IMR-90 (cell line): ENCODE results near the gene RAPGEF1. TPM values are rescaled to one million over a fixed set of nuclear protein-coding genes. Genes with fewer than 3 reads are reported as not detected.

ENCODE experiments used
- ATAC-seq: fragments of 200-7000 bp; cut with Tn5 transposase; 2 replicates; pipeline ENCODE4 v1.9.1; 2020; ENCODE audit warnings: low read depth, mild to moderate bottlenecking, moderate library complexity
- BruUV-seq: library from RNA; stranded (reverse); fragments of 400-500 nt; replicated peaks from 2 replicates; lab custom pipeline; 2021; lab: Mats Ljungman, UMichigan
- CTCF ChIA-PET: fragments of 300-600 bp; formaldehyde crosslinking; extraction: SDS; loops from one replicate; lab custom pipeline; 2021; ENCODE audit warnings: antibody characterized with exemption; lab: Yijun Ruan, JAX
- POLR2A ChIA-PET: fragments of 300-600 bp; sonication (Branson Sonifier 250); formaldehyde crosslinking; loops from one replicate; lab custom pipeline; 2022; ENCODE audit warnings: antibody characterized with exemption; ENCODE audit not compliant: unreplicated experiment; lab: Charles Lee
- DNase-seq: peaks from one replicate; pipeline ENCODE4 v3.0.0; 2013
- H2AFZ ChIP-seq: replicated peaks from 2 replicates; pipeline ENCODE3; 2013; ENCODE audit warnings: low read length, mild to moderate bottlenecking; ENCODE audit not compliant: poor library complexity
- H2AK5ac ChIP-seq: 2 replicates; pipeline ENCODE4 v1.6.1; 2013; ENCODE audit warnings: low read depth, low read length, inconsistent platforms
- H2AK9ac ChIP-seq: replicated peaks from 2 replicates; pipeline ENCODE3; 2013; ENCODE audit warnings: mild to moderate bottlenecking, low read depth, low read length, moderate library complexity; ENCODE audit not compliant: poor library complexity
- H2BK120ac ChIP-seq: 2 replicates; pipeline ENCODE4 v1.6.1; 2013; ENCODE audit warnings: low read depth, low read length, inconsistent platforms
- H2BK15ac ChIP-seq: 3 replicates; pipeline ENCODE4 v1.6.1; 2013; ENCODE audit warnings: low read depth, low read length, inconsistent platforms
- H2BK20ac ChIP-seq: 2 replicates; pipeline ENCODE4 v1.6.1; 2013; ENCODE audit warnings: low read depth, mild to moderate bottlenecking, inconsistent platforms, low read length, moderate library complexity
- H2BK5ac ChIP-seq: 2 replicates; pipeline ENCODE4 v1.6.1; 2013; ENCODE audit warnings: mild to moderate bottlenecking, low read depth, low read length, inconsistent platforms; ENCODE audit not compliant: poor library complexity, severe bottlenecking
- H3K14ac ChIP-seq: replicated peaks from 2 replicates; pipeline ENCODE4 v1.6.1; 2013; ENCODE audit warnings: low read depth, low read length, inconsistent platforms
- H3K18ac ChIP-seq: 2 replicates; pipeline ENCODE4 v1.6.1; 2013; ENCODE audit warnings: low read depth, low read length, control low read depth
- H3K23ac ChIP-seq: 2 replicates; pipeline ENCODE4 v1.6.1; 2013; ENCODE audit warnings: low read depth, low read length, inconsistent platforms
- H3K27ac ChIP-seq: 2 replicates; pipeline ENCODE4 v1.5.1; 2013; ENCODE audit warnings: mild to moderate bottlenecking, control low read depth, low read length; ENCODE audit not compliant: insufficient read depth
- H3K27me3 ChIP-seq: 2 replicates; pipeline ENCODE4 v1.6.1; 2013; ENCODE audit warnings: low read length; ENCODE audit not compliant: control insufficient read depth, insufficient read depth
- H3K36me3 ChIP-seq: 2 replicates; pipeline ENCODE4 v1.6.1; 2013; ENCODE audit warnings: low read length, mixed read lengths; ENCODE audit not compliant: control insufficient read depth, insufficient read depth
- H3K4ac ChIP-seq: 2 replicates; pipeline ENCODE4 v1.6.1; 2013; ENCODE audit warnings: low read depth, low read length, inconsistent platforms
- H3K4me1 ChIP-seq: 2 replicates; pipeline ENCODE4 v1.6.1; 2013; ENCODE audit warnings: low read length, mixed read lengths; ENCODE audit not compliant: control insufficient read depth, insufficient read depth
- H3K4me2 ChIP-seq: 2 replicates; pipeline ENCODE4 v1.6.1; 2013; ENCODE audit warnings: low read depth, mild to moderate bottlenecking, control low read depth, low read length, moderate library complexity
- H3K4me3 ChIP-seq: 2 replicates; pipeline ENCODE4 v1.5.1; 2013; ENCODE audit warnings: low read depth, mild to moderate bottlenecking, control low read depth, low read length, moderate library complexity; ENCODE audit not compliant: insufficient read depth
- H3K56ac ChIP-seq: 2 replicates; pipeline ENCODE4 v1.6.1; 2013; ENCODE audit warnings: low read length, inconsistent platforms; ENCODE audit not compliant: insufficient read depth; ENCODE audit errors: extremely low read depth
- H3K79me1 ChIP-seq, 2 experiments: 2 replicates each; pipeline ENCODE4 v1.6.1; 2013; ENCODE audit warnings: low read length in 2 of 2, inconsistent platforms in 1 of 2, low read depth in 1 of 2
- H3K9ac ChIP-seq: 2 replicates; pipeline ENCODE4 v1.6.1; 2013; ENCODE audit warnings: low read depth, low read length, control low read depth
- H3K9me1 ChIP-seq: 2 replicates; pipeline ENCODE4 v1.6.1; 2013; ENCODE audit warnings: low read length, inconsistent platforms; ENCODE audit not compliant: insufficient read depth
- H3K9me3 ChIP-seq: 2 replicates; pipeline ENCODE4 v1.6.1; 2013; ENCODE audit warnings: low read length; ENCODE audit not compliant: control insufficient read depth, insufficient read depth
- H4K20me1 ChIP-seq: 2 replicates; pipeline ENCODE4 v1.6.1; 2013; ENCODE audit warnings: low read length, inconsistent platforms; ENCODE audit not compliant: insufficient read depth
- H4K5ac ChIP-seq: 2 replicates; pipeline ENCODE4 v1.6.1; 2013; ENCODE audit warnings: mild to moderate bottlenecking, low read depth, low read length, control low read depth
- H4K8ac ChIP-seq, 2 experiments: 2 replicates each; pipeline ENCODE4 v1.6.1; 2013; ENCODE audit warnings: low read depth in 2 of 2, low read length in 2 of 2, control low read depth in 1 of 2, inconsistent platforms in 1 of 2
- H4K91ac ChIP-seq: 2 replicates; pipeline ENCODE4 v1.6.1; 2013; ENCODE audit warnings: low read depth, low read length, inconsistent platforms; ENCODE audit not compliant: insufficient read depth
- CEBPB ChIP-seq: IDR thresholded peaks from 2 replicates; pipeline ENCODE4 v1.6.1; 2012; ENCODE audit warnings: low read depth, low read length, improper control_type of control experiment
- CHD1 ChIP-seq: IDR thresholded peaks from 2 replicates; pipeline ENCODE4 v1.6.1; 2012; ENCODE audit warnings: low read depth, low read length, improper control_type of control experiment
- FOS ChIP-seq: fragments of 150-350 bp; IDR thresholded peaks from 2 replicates; pipeline ENCODE4 v1.6.1; 2016; ENCODE audit warnings: low read depth, low read length
- MXI1 ChIP-seq: IDR thresholded peaks from 2 replicates; pipeline ENCODE4 v1.6.1; 2012; ENCODE audit warnings: low read depth, mild to moderate bottlenecking, low read length, moderate library complexity, borderline replicate concordance
- NFE2L2 ChIP-seq: fragments of 150-350 bp; IDR thresholded peaks from 2 replicates; pipeline ENCODE4 v1.6.1; 2016; ENCODE audit warnings: low read depth, mild to moderate bottlenecking, low read length
- RCOR1 ChIP-seq: IDR thresholded peaks from 2 replicates; pipeline ENCODE4 v1.6.1; 2012; ENCODE audit warnings: mild to moderate bottlenecking, low read length, improper control_type of control experiment; ENCODE audit not compliant: insufficient replicate concordance
- WGBS, 2 experiments: methylation state at CpG; one replicate each; pipeline versions ENCODE4 v1.1.5 to v1.1.7; 2013; ENCODE audit warnings: missing lambda C conversion rate in 2 of 2; ENCODE audit not compliant: insufficient read length in 1 of 2; ENCODE audit errors: extremely low coverage in 2 of 2; 5-methylcytosine and 5-hydroxymethylcytosine counted together
- dilution Hi-C: fragments of 300-500 bp; cut with HindIII; formaldehyde crosslinking; loops from one replicate; pipeline ENCODE4 v1.14.3; 2018; ENCODE audit warnings: low sequenced_read_pairs; ENCODE audit not compliant: unreplicated experiment
- in situ Hi-C: fragments of 300-500 bp; cut with MboI; formaldehyde crosslinking; loops from 3 replicates; pipeline ENCODE4 v1.14.3; 2019; ENCODE audit warnings: low sequenced_read_pairs, inconsistent platforms, mixed read lengths
- intact Hi-C: fragments of 100-400 bp; cut with micrococcal nuclease; formaldehyde crosslinking; loops from 2 replicates; pipeline ENCODE4 v1.10.0; 2022
- polyA plus RNA-seq, 3 experiments: library from polyadenylated mRNA; depleted of rRNA; stranded (reverse); fragments of >200 nt; gene quantifications; 2 replicates each; pipeline ENCODE4 v1.2.3, GENCODE V29; 2012; ENCODE audit warnings: low replicate concordance in 1 of 3
- total RNA-seq: library from RNA; depleted of rRNA; stranded (reverse); fragments of >200 nt; gene quantifications from 2 replicates; pipeline ENCODE4 v1.2.3, GENCODE V29; 2012
- TF ChIP-seq, protein P1 (sequence below): fragments of 150-350 bp; IDR thresholded peaks from 2 replicates; pipeline ENCODE4 v1.6.1; 2017; ENCODE audit warnings: mild to moderate bottlenecking, antibody characterized with exemption, low read length, low read depth
- TF ChIP-seq, protein P2 (sequence below): fragments of 150-350 bp; IDR thresholded peaks from 2 replicates; pipeline ENCODE4 v1.6.1; 2016; ENCODE audit warnings: low read depth, mild to moderate bottlenecking, low read length, moderate library complexity, borderline replicate concordance

The RAPGEF1 gene
- total and polyA plus RNA-seq, 2 of the 4 experiments (the other 2 are of a cell fraction): 13.1 to 22.3 TPM

DNA sequence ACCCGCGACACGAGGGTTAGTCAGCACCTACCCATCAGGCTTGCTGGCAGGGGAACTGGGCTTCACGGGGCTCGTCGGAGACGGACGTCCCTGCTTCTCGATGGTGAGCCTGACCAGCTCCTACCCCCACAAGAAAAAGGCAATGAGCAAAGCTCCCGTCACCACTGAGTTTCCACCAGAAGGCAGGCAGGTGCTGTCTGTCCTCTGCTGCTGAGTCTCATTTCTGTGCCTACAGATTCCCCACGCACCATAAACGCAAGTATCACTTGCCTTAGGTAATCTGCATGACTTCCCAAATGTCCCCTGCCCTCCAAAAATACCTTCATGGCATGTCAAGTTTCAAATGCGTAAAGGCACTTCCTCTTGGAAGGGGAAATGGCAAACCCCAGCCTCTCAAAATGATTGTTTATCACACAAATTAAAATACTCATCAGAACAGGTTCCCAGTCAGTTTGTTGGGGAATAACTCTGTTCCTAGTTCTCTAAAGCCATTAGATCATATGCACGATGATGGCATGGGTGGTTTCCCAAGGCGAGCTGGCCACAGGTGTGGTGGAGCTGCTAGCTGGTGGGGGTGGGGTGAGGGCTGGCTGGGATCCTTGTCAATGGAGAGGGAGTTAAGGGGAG is 109.6 kb downstream of the RAPGEF1 start:
- H3K4me1 ChIP-seq: peaks cover 16% of the 10 kb centered on the region
- no TSS peak for BruUV-seq
- H3K56ac ChIP-seq: no peak overlapping the region
- no peak overlapping the region for H3K18ac ChIP-seq
- peaks cover 24% of the 10 kb centered on the region for H3K9me1 ChIP-seq
- no peak for TF ChIP-seq CHD1
- no peak for TF ChIP-seq FOS
- TF ChIP-seq RCOR1: no peak
- TF ChIP-seq MXI1: no peak
- TF ChIP-seq, protein P1, sequence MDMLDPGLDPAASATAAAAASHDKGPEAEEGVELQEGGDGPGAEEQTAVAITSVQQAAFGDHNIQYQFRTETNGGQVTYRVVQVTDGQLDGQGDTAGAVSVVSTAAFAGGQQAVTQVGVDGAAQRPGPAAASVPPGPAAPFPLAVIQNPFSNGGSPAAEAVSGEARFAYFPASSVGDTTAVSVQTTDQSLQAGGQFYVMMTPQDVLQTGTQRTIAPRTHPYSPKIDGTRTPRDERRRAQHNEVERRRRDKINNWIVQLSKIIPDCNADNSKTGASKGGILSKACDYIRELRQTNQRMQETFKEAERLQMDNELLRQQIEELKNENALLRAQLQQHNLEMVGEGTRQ: no peak
- no peak for TF ChIP-seq CEBPB
- TF ChIP-seq, protein P2, sequence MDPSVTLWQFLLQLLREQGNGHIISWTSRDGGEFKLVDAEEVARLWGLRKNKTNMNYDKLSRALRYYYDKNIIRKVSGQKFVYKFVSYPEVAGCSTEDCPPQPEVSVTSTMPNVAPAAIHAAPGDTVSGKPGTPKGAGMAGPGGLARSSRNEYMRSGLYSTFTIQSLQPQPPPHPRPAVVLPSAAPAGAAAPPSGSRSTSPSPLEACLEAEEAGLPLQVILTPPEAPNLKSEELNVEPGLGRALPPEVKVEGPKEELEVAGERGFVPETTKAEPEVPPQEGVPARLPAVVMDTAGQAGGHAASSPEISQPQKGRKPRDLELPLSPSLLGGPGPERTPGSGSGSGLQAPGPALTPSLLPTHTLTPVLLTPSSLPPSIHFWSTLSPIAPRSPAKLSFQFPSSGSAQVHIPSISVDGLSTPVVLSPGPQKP: no peak
- TF ChIP-seq NFE2L2: no peak
- 95% methylated on average over 4 of the region's 15 CpGs; no CpG with 5 or more reads in 1 of the 2 experiments for WGBS, 2 experiments
- H2AK9ac ChIP-seq: no peak overlapping the region
- ATAC-seq: no peak
- no peaks in the 10 kb centered on the region for H4K20me1 ChIP-seq
- no peak overlapping the region for H3K27ac ChIP-seq
- H2AK5ac ChIP-seq: no peak overlapping the region
- H4K91ac ChIP-seq: no peak overlapping the region
- no peaks in the 10 kb centered on the region for H3K27me3 ChIP-seq
- no peak overlapping the region for H2AFZ ChIP-seq
- no peak overlapping the region for H2BK20ac ChIP-seq
- no peak overlapping the region for H3K14ac ChIP-seq
- no peak overlapping the region for H2BK15ac ChIP-seq
- in situ Hi-C loops: no loop called here
- peaks cover 5 to 29% of the 10 kb centered on the region in 2 experiments; a peak in 3 of 4 replicates for H3K79me1 ChIP-seq
- no peak overlapping the region for H3K4me2 ChIP-seq
- H2BK120ac ChIP-seq: no peak overlapping the region
- ChIA-PET CTCF (no interaction called here), POLR2A (no interaction called here)
- H3K23ac ChIP-seq: no peak overlapping the region
- H4K8ac ChIP-seq: no peak overlapping the region
- H3K36me3 ChIP-seq: peaks cover 12% of the 10 kb centered on the region; the same call in 1 of the 2 replicates
- no peak overlapping the region for H3K9ac ChIP-seq
- no peak overlapping the region for H3K4ac ChIP-seq
- intact Hi-C loops: no loop called here
- dilution Hi-C loops: no loop called here
- no peak overlapping the region for H3K4me3 ChIP-seq
- no peaks in the 10 kb centered on the region for H3K9me3 ChIP-seq
- H4K5ac ChIP-seq: no peak overlapping the region
- no peak for DNase-seq
- H2BK5ac ChIP-seq: no peak overlapping the region
